Natural killer cell treated with Interleukin-12 subunit alpha and Interleukin-12 subunit beta and Interleukin-15 and Interleukin-18, amount 100 ng/mL, for 72 hours (primary cell): ENCODE measurements around the gene HVCN1. TPM values are rescaled to one million over a fixed set of nuclear protein-coding genes. Genes with fewer than 3 reads are reported as not detected.
A peak's percentile ranks its signal among the peaks of the same experiment; 100 is the strongest.
"Not testable (repeated sequence)": the region's sequence is repeated elsewhere in the genome, so short reads cannot be mapped to it uniquely, and the experiment has no call there.

Experiments used
- ATAC-seq, 2 donors: fragments of 150-1000 bp; cut with Tn5 transposase in 1 of 2; sonication (Bioruptor Pico), chemical (Tn5 transposase) in 1 of 2; 2 replicates each; pipeline ENCODE4 v1.10.0; 2021
- DNase-seq: peaks from one replicate; pipeline ENCODE4 v3.0.0; 2022; ENCODE audit warnings: low spot score
- H3K27ac Mint-ChIP-seq, 2 donors: 1 replicate in 1 of 2; 2 replicates in 1 of 2; pipeline ENCODE4 v1.8.0; 2022; ENCODE audit warnings: mixed read lengths in 2 of 2, mild to moderate bottlenecking in 1 of 2, moderate library complexity in 1 of 2
- H3K27me3 Mint-ChIP-seq, 2 donors: 1 replicate in 1 of 2; 2 replicates in 1 of 2; pipeline ENCODE4 v1.8.0; 2022; ENCODE audit warnings: mixed read lengths in 2 of 2
- H3K36me3 Mint-ChIP-seq: one replicate; pipeline ENCODE4 v1.8.0; 2022; ENCODE audit warnings: mixed read lengths
- H3K4me1 Mint-ChIP-seq, 2 donors: 1 replicate in 1 of 2; 2 replicates in 1 of 2; pipeline ENCODE4 v1.8.0; 2022; ENCODE audit warnings: low read depth in 2 of 2, mixed read lengths in 2 of 2, mild to moderate bottlenecking in 1 of 2
- H3K4me3 Mint-ChIP-seq: one replicate; pipeline ENCODE4 v1.8.0; 2022; ENCODE audit warnings: mixed read lengths
- H3K9me3 Mint-ChIP-seq: 2 replicates; pipeline ENCODE4 v1.8.0; 2022; ENCODE audit warnings: mixed read lengths
- total RNA-seq, 2 donors: library from RNA; stranded (reverse); gene quantifications; one replicate each; pipeline ENCODE4 v1.2.3, GENCODE V29; 2022

Gene HVCN1
- total RNA-seq, 2 donors from 2014 or later, result 1.00 to 3.3 TPM

DNA sequence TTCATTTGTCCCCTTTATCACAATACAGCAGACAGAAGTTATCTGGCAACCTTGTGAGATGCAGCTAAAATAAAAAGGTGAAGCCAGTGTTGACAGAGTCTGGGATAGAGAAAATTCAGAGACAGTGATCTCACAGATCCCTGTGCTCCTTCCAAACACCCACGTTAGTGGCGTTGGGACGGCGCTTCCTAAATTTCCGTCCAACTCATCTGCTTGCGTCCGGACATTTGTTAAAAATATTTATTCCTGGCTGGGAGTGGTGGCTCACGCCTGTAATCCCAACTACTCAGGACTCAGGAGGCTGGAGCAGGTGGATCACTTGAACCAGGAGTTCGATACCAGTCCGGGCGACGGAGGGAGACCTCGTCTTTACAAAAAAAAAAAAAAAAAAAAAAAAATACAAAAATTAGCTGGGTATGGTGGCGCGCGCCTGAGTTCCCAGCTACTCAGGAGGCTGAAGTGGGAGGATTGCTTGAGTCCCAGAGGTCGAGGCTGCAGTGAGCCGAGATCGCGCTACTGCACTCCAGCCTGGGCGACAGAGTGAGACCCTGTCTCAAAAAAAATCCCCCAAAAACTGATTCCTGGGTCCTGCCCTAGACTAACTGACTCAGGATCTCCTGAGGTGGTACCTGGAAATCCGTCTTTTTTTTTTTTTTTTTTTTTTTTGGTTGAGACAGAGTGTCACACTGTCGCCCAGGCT, 75.7 kb downstream of the HVCN1 start:
- no peaks in the 10 kb centered on the region for H3K27me3 Mint-ChIP-seq
- ATAC-seq, result no peak
- no peaks in the 10 kb centered on the region for H3K9me3 Mint-ChIP-seq

DNA sequence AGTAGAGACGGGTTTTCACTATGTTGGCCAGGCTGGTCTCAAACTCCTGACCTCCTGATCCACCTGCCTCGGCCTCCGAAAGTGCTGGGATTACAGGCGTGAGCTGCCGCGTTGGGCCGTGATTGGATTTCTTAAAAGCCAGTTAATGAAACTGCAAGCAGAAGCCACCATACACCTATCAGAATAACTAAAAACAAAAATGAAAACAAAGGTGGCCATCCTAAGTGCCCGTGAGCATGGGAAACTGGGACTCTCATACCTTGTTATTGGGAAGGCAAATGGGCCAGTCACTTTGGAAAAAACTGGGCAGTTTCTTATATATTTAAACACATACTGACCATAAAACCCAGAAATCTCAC, 82.7 kb downstream of the HVCN1 start:
- peak overlapping the region; percentile 89 for H3K4me3 Mint-ChIP-seq
- no peaks in the 10 kb centered on the region for H3K9me3 Mint-ChIP-seq
- DNase-seq (no peak), ATAC-seq (no peak)
- peaks cover 6 to 14% of the 10 kb centered on the region in 2 donors for H3K4me1 Mint-ChIP-seq
- H3K36me3 Mint-ChIP-seq, result no peaks in the 10 kb centered on the region
- peak overlapping the region; percentile 74 to 95 for H3K27ac Mint-ChIP-seq
- H3K27me3 Mint-ChIP-seq, result no peaks in the 10 kb centered on the region

More for the DNA sequence above, 75.7 kb downstream of the HVCN1 start:
- Mint-ChIP-seq H3K4me3 (peak overlapping the region; percentile 66), H3K4me1 (peaks cover 0 to 3% of the 10 kb centered on the region in 2 donors), H3K27ac (peak overlapping the region in 1 of 2 donors; percentile 47), H3K36me3 (no peaks in the 10 kb centered on the region)
- peak; percentile 10 for DNase-seq

DNA sequence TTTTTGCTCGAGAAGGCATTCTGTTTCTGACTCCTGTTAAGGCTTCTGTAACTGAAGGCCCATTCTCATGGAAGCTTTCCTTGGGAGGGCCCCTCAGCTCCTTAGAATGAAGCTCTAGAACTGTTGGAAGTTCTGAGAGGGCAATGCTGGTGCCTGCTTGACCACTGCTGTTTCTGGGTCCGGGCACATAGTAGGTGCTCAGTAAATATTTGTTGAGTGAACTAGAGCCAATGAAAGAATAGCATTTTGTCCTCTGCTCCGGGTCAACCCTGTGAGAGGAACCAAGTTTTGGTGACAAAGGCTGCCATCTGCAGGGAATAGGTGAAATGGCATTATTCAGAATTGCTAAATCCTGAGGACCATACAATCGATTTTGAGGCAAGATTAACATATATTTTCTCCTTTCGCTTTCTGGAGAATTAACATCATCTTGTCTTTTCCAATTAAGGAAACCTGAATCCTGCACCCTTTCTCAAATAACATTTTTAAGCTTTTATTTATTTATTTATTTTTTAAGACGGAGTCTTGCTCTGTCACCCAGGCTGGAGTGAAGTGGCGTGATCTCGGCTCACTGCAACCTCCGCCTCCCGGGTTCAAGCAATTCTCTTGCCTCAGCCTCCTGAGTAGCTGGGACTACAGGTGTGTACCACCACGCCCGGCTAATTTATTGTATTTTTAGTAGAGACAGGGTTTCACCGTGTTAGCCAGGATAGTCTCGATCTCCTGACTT, 86.7 kb downstream of the HVCN1 start:
- peak; percentile 66 for DNase-seq
- peaks cover 9 to 21% of the 10 kb centered on the region in 2 donors for H3K4me1 Mint-ChIP-seq
- not testable (repeated sequence) for H3K27me3 Mint-ChIP-seq, H3K9me3 Mint-ChIP-seq, H3K36me3 Mint-ChIP-seq, H3K27ac Mint-ChIP-seq, H3K4me3 Mint-ChIP-seq
- ATAC-seq, result peak; percentile 81 to 82

DNA sequence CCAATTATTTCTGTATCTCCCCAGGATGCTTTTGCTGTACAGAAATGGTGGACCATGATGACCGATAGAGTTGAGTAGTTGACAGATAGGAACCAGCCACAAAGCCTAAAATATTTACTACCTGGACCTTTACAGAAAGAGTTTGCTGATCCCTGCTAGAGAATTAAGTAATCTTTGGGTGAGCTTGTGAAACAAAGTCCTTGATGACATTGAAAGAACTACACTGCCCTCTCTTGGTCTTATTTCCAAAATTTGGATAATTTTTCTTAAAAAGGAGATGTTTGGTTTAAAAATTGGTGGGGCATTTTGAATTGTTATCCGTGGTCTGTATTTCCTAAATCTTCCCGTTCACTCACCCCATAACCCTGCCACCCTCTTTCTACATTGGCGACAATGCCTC, 88.7 kb downstream of the HVCN1 start:
- Mint-ChIP-seq H3K4me1 (peaks cover 2 to 11% of the 10 kb centered on the region in 2 donors), H3K9me3 (no peaks in the 10 kb centered on the region), H3K27me3 (no peaks in the 10 kb centered on the region), H3K4me3 (no peak overlapping the region), H3K27ac (no peak overlapping the region), H3K36me3 (no peaks in the 10 kb centered on the region)
- peak in 1 of 2 donors; percentile 56 for ATAC-seq
- DNase-seq, result no peak

DNA sequence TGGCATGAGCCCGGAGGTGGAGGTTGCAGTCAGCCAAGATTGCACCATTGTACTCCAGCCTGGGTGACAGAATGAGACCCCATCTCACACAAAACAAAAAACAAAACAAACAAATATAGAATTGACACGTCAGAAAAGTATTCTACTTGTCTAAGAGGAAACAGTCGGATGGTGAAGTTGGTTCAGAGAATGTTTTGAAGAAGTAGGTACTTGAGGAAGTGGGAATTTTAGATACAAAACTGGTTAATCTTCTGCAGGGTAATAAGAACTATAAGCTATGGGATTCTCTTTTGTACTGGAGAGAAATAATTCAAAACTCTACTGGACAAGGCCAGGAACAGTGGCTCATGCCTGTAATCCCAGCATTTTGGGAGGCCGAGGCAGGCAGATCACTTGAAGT, 89.6 kb downstream of the HVCN1 start:
- DNase-seq (no peak), ATAC-seq (no peak)
- H3K4me3 Mint-ChIP-seq, result no peak overlapping the region
- H3K9me3 Mint-ChIP-seq, result no peaks in the 10 kb centered on the region
- H3K36me3 Mint-ChIP-seq, result no peaks in the 10 kb centered on the region
- no peak overlapping the region for H3K27ac Mint-ChIP-seq
- H3K4me1 Mint-ChIP-seq, result peaks cover 2 to 11% of the 10 kb centered on the region in 2 donors
- no peaks in the 10 kb centered on the region for H3K27me3 Mint-ChIP-seq

Other genes starting within 250 kb of the HVCN1 start
- 100 to 1,000 TPM; 208 to 356 TPM for gene ARPC3, start 238.8 kb downstream of the HVCN1 start, total RNA-seq
- 10 to 100 TPM; 34.9 to 39.9 TPM for gene GPN3, start 220.9 kb downstream of the HVCN1 start, total RNA-seq
- gene FAM216A, start 220.3 kb downstream of the HVCN1 start, total RNA-seq, result 10 to 100 TPM; 13.4 to 26.6 TPM
- gene VPS29, start 187.0 kb downstream of the HVCN1 start, total RNA-seq, result 100 to 1,000 TPM; 105 to 120 TPM
- gene RAD9B, start 186.8 kb downstream of the HVCN1 start, total RNA-seq, result under 1 TPM; 0.45 to 0.62 TPM
- 10 to 100 TPM; 35.2 to 42.1 TPM for gene PPTC7, start 105.8 kb downstream of the HVCN1 start, total RNA-seq
- gene TCTN1, start 75.0 kb downstream of the HVCN1 start, total RNA-seq, result 1 to 10 TPM; 5.0 to 8.9 TPM
- gene PPP1CC, start 53.8 kb upstream of the HVCN1 start, total RNA-seq, result 100 to 1,000 TPM; 140 to 143 TPM
- not detected for gene CCDC63, start 157.9 kb upstream of the HVCN1 start, total RNA-seq
- not detected for gene MYL2, start 231.5 kb upstream of the HVCN1 start, total RNA-seq